HFFc6 (cell line): ENCODE results near the gene EVC. TPM values are rescaled to one million over a fixed set of nuclear protein-coding genes. Genes with fewer than 3 reads are reported as not detected.

Experiments
- DNase-seq: peaks from one replicate; pipeline ENCODE4 v3.0.0-alpha.2; 2018
- H3K27ac Mint-ChIP-seq: 2 replicates; pipeline ENCODE4 v1.8.0; 2020; ENCODE audit warnings: mild to moderate bottlenecking, mixed read lengths
- H3K27me3 Mint-ChIP-seq: 2 replicates; pipeline ENCODE4 v1.8.0; 2021; ENCODE audit warnings: mild to moderate bottlenecking, moderate library complexity, mixed read lengths; ENCODE audit not compliant: insufficient read depth
- H3K36me3 Mint-ChIP-seq: 2 replicates; pipeline ENCODE4 v1.8.0; 2021; ENCODE audit warnings: low read depth, mixed read lengths
- H3K4me1 Mint-ChIP-seq: 2 replicates; pipeline ENCODE4 v1.8.0; 2020; ENCODE audit warnings: low read depth, mixed read lengths
- H3K4me3 Mint-ChIP-seq: 2 replicates; pipeline ENCODE4 v1.8.0; 2020; ENCODE audit warnings: mild to moderate bottlenecking, moderate library complexity, mixed read lengths
- H3K9me3 Mint-ChIP-seq: 2 replicates; pipeline ENCODE4 v1.8.0; 2020; ENCODE audit warnings: mild to moderate bottlenecking, mixed read lengths
- CTCF ChIP-seq: fragments of 200-600 bp; sonication (generic); IDR thresholded peaks from 2 replicates; pipeline ENCODE4 v1.5.0; 2021; ENCODE audit warnings: antibody characterized with exemption, mild to moderate bottlenecking
- total RNA-seq, 6 experiments: library from RNA; stranded (reverse); fragmentation: NEBNext Ultra II Directional; extraction: Animal tissue kit (Norgen Biotek cat#: 25700); gene quantifications; 2 replicates in 1 of 6; 3 replicates in 5 of 6; pipeline ENCODE4 v1.2.3, GENCODE V29; 2021

Gene EVC
- total RNA-seq, 6 experiments from 2014 or later, result 30.7 to 40.9 (median 33.7) TPM

DNA sequence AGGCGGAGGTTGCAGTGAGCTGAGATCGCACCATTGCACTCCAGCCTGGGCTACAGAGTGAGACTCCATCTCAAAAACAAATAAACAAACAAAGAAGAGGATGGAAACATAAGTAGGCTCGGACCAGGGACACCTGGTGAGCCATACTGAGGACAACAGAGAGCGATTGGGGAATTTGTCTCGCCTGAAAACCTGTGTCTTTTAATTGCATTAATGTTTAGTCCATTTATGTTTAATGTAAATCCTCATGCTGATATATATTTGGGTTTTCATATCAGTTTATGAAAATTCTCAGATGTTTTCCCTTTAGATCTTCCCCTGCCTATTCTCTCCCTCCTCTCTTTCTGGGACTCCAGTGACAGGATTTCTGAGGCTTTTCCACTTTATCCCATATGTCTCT lies 84.6 kb downstream of the EVC start:
- Mint-ChIP-seq H3K36me3 (peaks cover 21% of the 10 kb centered on the region), H3K4me3 (no peak overlapping the region), H3K27me3 (no peaks in the 10 kb centered on the region; the same call in none of the 2 replicates), H3K27ac (no peak overlapping the region), H3K9me3 (no peaks in the 10 kb centered on the region), H3K4me1 (peaks cover under 1% of the 10 kb centered on the region)
- no peak for DNase-seq
- TF ChIP-seq CTCF, result no peak

DNA sequence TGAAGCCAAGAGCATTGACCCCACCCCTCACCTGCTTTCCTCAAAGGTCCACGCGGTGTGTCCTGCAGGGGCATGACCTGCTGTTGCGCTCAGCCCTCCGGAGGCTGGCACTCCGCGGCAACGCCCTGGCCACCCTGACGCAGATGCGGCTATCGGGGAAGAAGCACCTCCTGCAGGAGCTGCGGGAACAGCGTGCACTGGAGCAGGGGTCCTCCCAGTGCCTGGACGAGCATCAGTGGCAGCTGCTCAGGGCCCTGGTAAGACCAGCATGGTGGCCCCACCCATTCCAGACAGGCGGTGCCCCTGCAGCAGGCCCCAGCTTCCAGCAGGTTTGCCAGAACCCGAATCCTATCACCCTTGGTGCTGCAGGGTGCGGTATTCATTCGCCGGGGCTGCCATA lies 86.0 kb downstream of the EVC start:
- no peak for DNase-seq
- Mint-ChIP-seq H3K36me3 (peaks cover 24% of the 10 kb centered on the region), H3K4me3 (no peak overlapping the region), H3K9me3 (no peaks in the 10 kb centered on the region), H3K27me3 (no peaks in the 10 kb centered on the region; the same call in none of the 2 replicates), H3K27ac (no peak overlapping the region), H3K4me1 (no peaks in the 10 kb centered on the region; the same call in 1 of the 2 replicates)
- no peak for TF ChIP-seq CTCF

- Mint-ChIP-seq H3K27me3 (no peaks in the 10 kb centered on the region; the same call in none of the 2 replicates), H3K4me3 (no peak overlapping the region), H3K36me3 (peaks cover 24% of the 10 kb centered on the region), H3K27ac (no peak overlapping the region), H3K4me1 (no peaks in the 10 kb centered on the region; the same call in 1 of the 2 replicates), H3K9me3 (no peaks in the 10 kb centered on the region)
- no peak for DNase-seq
- no peak for TF ChIP-seq CTCF
Measured at GRCh38 chr4:5797866-5798265, 86.9 kb downstream of the EVC start.

DNA sequence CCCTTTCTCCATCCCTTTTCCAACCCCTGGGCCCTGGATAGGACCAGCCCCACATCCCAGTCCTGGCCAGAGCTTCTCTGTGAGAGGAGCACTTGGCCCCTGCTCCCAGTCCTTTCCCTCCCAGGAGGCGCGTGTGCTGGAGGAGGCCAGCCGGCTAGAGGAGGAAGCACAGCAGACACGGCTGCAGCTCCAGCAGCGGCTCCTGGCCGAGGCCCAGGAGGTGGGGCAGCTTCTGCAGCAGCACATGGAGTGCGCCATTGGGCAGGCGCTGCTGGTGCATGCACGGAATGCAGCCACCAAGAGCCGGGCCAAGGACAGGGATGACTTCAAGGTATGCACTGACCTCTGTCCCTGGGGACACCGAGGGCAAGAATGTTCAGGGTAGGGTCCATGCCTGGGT lies 87.5 kb downstream of the EVC start:
- DNase-seq, result no peak
- no peak overlapping the region for H3K4me3 Mint-ChIP-seq
- H3K27me3 Mint-ChIP-seq, result peaks cover under 1% of the 10 kb centered on the region
- TF ChIP-seq CTCF, result no peak
- H3K4me1 Mint-ChIP-seq, result no peaks in the 10 kb centered on the region; the same call in 1 of the 2 replicates
- peaks cover 24% of the 10 kb centered on the region for H3K36me3 Mint-ChIP-seq
- no peaks in the 10 kb centered on the region for H3K9me3 Mint-ChIP-seq
- no peak overlapping the region for H3K27ac Mint-ChIP-seq

DNA sequence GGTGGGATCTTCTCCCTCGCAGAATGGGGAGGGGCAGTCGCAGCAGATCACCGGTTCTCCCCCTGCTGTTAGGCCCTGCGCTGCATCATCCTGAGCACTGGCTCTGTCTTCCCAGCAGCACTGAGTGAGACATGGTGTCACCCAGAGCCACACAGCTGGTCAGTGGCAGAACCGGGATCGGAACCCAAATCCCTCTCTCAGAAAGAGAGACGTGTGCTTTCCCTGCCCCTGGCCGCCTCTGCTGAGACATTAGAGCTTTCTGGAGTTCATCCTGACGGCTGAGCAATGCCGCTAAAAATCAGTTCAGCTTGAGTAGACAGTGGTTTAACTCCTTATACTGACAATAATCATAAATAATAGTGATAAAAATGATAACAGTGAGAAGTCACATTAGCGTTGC lies 87.9 kb downstream of the EVC start:
- no peak for TF ChIP-seq CTCF
- Mint-ChIP-seq H3K4me3 (no peak overlapping the region), H3K4me1 (no peaks in the 10 kb centered on the region; the same call in 1 of the 2 replicates), H3K27me3 (peaks cover 4% of the 10 kb centered on the region), H3K9me3 (no peaks in the 10 kb centered on the region), H3K36me3 (peaks cover 24% of the 10 kb centered on the region), H3K27ac (no peak overlapping the region)
- no peak for DNase-seq

DNA sequence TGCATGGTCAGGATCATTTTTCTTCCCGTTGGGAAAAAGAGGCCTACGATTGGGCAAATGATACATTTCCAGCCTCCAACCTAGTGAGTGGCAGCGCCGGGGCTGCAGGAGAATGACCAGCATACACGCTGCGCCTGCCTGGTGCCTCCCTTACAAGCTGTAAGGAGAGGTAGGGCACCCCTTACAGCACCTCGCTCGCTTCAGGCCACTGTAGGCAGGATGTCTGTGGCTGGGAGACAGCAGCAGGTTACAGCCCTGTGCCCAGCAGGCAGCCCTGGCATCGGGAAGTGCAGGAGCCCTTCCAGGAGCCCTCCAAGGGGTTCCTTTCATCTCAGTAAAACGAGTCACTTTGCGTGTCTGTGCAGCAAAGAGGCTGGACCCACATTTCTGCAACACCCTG lies 88.4 kb downstream of the EVC start:
- Mint-ChIP-seq H3K27me3 (peaks cover 4% of the 10 kb centered on the region), H3K36me3 (peaks cover 24% of the 10 kb centered on the region), H3K9me3 (no peaks in the 10 kb centered on the region), H3K4me1 (no peaks in the 10 kb centered on the region; the same call in 1 of the 2 replicates), H3K27ac (no peak overlapping the region), H3K4me3 (no peak overlapping the region)
- no peak for TF ChIP-seq CTCF
- no peak for DNase-seq
